BE2C (cell line): ENCODE results near the gene SNAP25.

ENCODE experiments used
- DNase-seq: peaks from one replicate; pipeline ENCODE4 v3.0.0-alpha.2; 2020
- H3K27me3 ChIP-seq: fragments of 250-450 bp; sonication (Bioruptor Pico); 2 replicates; pipeline ENCODE4 v1.5.1; 2020; ENCODE audit warnings: mild to moderate bottlenecking
- H3K36me3 ChIP-seq: fragments of 250-450 bp; sonication (Bioruptor Pico); 2 replicates; pipeline ENCODE4 v1.5.1; 2020; ENCODE audit warnings: mild to moderate bottlenecking
- H3K4me1 ChIP-seq: fragments of 250-450 bp; sonication (Bioruptor Pico); 2 replicates; pipeline ENCODE4 v1.5.1; 2020
- H3K4me3 ChIP-seq: 2 replicates; pipeline ENCODE4 v1.5.1; 2011; ENCODE audit warnings: low read depth, low read length
- H3K9me3 ChIP-seq: fragments of 250-450 bp; sonication (Bioruptor Pico); 2 replicates; pipeline ENCODE4 v1.5.1; 2020
- CTCF ChIP-seq: IDR thresholded peaks from 2 replicates; pipeline ENCODE4 v1.5.1; 2012; ENCODE audit warnings: mild to moderate bottlenecking, low read depth, low read length

SNAP25 gene

GRCh38 chr20:10174400-10174799 is 44.2 kb upstream of the SNAP25 start:
- Histone ChIP-seq H3K36me3 (no peaks in the 10 kb centered on the region), H3K27me3 (no peaks in the 10 kb centered on the region), H3K4me3 (no peak overlapping the region), H3K4me1 (peaks cover 9% of the 10 kb centered on the region), H3K9me3 (no peaks in the 10 kb centered on the region)
- no peak for DNase-seq
- no peak for TF ChIP-seq CTCF

GRCh38 chr20:10177326-10177725 is 41.3 kb upstream of the SNAP25 start:
- TF ChIP-seq CTCF: no peak
- Histone ChIP-seq H3K36me3 (no peaks in the 10 kb centered on the region), H3K27me3 (no peaks in the 10 kb centered on the region), H3K9me3 (no peaks in the 10 kb centered on the region), H3K4me3 (no peak overlapping the region), H3K4me1 (peaks cover 9% of the 10 kb centered on the region)
- no peak for DNase-seq

- DNase-seq: no peak
- no peaks in the 10 kb centered on the region for H3K27me3 ChIP-seq
- no peak for TF ChIP-seq CTCF
- H3K9me3 ChIP-seq: no peaks in the 10 kb centered on the region
- peaks cover 9% of the 10 kb centered on the region for H3K4me1 ChIP-seq
- H3K4me3 ChIP-seq: no peak overlapping the region
- H3K36me3 ChIP-seq: no peaks in the 10 kb centered on the region
Measured at GRCh38 chr20:10178091-10178490, 40.5 kb upstream of the SNAP25 start.

DNA sequence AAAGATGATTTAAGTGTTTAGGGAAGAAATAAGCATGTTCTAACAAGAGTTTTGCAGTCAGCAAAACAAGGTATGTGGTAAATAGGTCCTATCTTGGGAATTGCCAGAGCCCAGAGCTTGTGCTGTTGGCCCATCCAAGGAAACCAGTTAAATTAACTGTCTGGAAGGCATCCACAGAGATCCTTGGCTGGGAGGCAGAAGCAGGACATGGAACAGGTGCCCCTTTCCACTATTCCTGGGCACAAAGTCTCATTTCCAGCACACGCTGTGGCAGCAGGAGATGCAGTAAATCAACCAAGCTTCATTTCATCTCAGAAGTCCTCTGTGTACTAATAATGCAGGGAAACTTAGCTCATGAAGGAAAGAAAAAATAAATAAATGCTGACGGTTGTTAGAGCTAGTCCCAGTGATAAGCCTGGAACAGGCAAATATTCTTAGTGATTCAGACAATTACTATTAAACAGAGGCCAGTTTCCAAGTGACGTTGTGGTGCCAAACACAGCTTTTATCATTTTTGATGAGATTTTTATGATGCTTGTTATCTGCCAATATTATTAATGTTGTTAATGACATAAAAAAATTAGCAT is 39.8 kb upstream of the SNAP25 start:
- no peak for TF ChIP-seq CTCF
- no peak for DNase-seq

DNA sequence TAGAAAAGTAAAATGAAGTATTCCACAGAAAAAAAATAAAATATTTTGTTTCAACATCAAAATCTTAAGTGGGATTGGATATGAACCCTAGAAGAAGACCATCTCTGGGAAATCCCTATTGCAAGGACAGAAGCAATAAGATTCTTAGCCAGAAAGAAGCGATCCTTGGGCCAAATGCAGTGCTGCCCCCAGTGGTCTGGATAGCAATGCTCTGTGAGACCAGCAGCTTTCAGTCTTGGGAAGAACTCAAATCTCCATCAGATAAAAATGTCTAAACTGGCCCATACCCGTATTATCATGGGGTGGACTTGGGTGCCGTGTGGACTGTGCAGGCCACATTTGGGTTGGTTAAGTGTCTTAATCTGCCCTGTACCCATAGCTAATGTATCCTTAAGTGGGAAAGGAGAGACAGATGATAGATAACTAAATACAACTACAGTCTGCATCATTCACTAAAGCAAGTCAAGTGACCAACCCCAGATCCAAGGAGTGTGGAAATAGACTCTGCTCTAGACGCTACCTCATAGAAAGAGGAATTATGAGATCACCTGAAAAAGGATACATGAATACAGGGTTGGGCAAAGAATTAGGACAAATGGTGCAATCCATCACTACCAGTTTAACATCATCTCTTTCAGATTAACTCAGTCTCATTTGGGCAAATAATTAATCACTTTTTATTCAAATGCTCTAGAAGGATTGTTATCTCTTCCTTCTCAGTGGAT is 38.9 kb upstream of the SNAP25 start:
- Histone ChIP-seq H3K4me1 (peaks cover 14% of the 10 kb centered on the region), H3K27me3 (no peaks in the 10 kb centered on the region), H3K4me3 (no peak overlapping the region), H3K9me3 (no peaks in the 10 kb centered on the region), H3K36me3 (no peaks in the 10 kb centered on the region)
- DNase-seq: peak; percentile 27
- TF ChIP-seq CTCF: peak; percentile 75

More for the DNA sequence above, 39.8 kb upstream of the SNAP25 start:
- Histone ChIP-seq H3K27me3 (no peaks in the 10 kb centered on the region), H3K36me3 (no peaks in the 10 kb centered on the region), H3K4me1 (peaks cover 14% of the 10 kb centered on the region), H3K4me3 (no peak overlapping the region), H3K9me3 (no peaks in the 10 kb centered on the region)

DNA sequence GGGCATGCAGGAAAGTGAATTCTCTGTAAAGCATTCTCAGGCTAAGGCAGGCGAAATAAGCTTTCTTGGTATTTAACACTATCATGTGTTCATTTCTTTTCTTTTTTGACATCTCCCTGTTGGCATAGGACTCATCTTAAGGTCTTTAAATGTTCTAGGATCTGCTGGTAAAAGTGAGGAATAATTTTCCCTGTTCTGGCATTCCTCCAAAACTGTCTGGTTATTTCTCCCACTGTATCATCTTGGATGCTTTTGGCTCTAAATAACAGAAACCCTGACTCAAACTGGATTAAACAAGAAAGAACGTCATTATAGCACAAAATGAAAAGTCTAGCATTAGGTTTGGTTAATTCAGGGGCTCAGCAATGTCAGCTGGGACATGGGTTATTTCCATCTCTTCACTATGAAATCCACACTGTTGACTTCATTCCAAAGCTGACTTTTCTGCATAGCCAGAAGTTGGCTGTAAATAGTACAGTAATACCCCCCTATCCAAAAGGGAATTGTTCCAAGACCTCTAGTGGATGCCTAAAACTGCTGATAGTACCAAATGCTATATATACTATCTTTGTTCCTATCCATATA is 37.9 kb upstream of the SNAP25 start:
- Histone ChIP-seq H3K27me3 (no peaks in the 10 kb centered on the region), H3K4me3 (no peak overlapping the region), H3K4me1 (peaks cover 12% of the 10 kb centered on the region), H3K9me3 (no peaks in the 10 kb centered on the region), H3K36me3 (no peaks in the 10 kb centered on the region)
- no peak for TF ChIP-seq CTCF
- DNase-seq: no peak
